ENCODE measurements around the gene KLF11.

- TF ChIP-seq EZH2 (IDR thresholded peaks at IDR 0.05) (no peak), POLR2AphosphoS5 (IDR thresholded peaks at IDR 0.05; ENCODE audit: borderline replicate concordance, low read depth, low read length) (no peak)
These were observed 5.2 kb upstream of the KLF11 start for GRCh38 chr2:10038123-10038522.

Measured in SK-N-MC (cell line).